ENCODE measurements around the gene TXNL4A. TPM values are rescaled to one million over a fixed set of nuclear protein-coding genes. Genes with fewer than 3 reads are reported as not detected.

Gene TXNL4A
- total RNA-seq, 2 donors from 2014 or later: 11.2 to 13.5 TPM

GRCh38 chr18:79926715-79927606 is 61.4 kb downstream of the TXNL4A start:
- Histone ChIP-seq H3K36me3 (replicated peaks in 1 of 2; ENCODE audit: insufficient read depth in 1 of 2, low read depth in 2 of 2) (no peaks in the 10 kb centered on the region), H3K4me1 (peaks cover 40% of the 10 kb centered on the region), H3K4me3 (no peak overlapping the region), H3K27me3 (no peaks in the 10 kb centered on the region), H3K9me3 (peaks cover 0 to 18% (median 0%) of the 10 kb centered on the region in 3 donors), H3K27ac (peak overlapping the region in 2 of 4 donors; percentile 20 to 30)
- ATAC-seq (no peak), DNase-seq (peak; percentile 35 to 58 (median 46))
- intact Hi-C loops (cut with DNase I): no loop called here
- no peak for TF ChIP-seq POLR2A (IDR thresholded peaks at IDR 0.05)
- no peak for TF ChIP-seq CTCF (IDR thresholded peaks at IDR 0.05)
- 62 to 70% methylated on average over 8 to 21 of the region's 21 CpGs for WGBS, 2 donors

- TF ChIP-seq POLR2A (IDR thresholded peaks at IDR 0.05) (no peak), CTCF (IDR thresholded peaks at IDR 0.05) (no peak)
- DNase-seq (peak in 3 of 4 donors; percentile 0 to 10 (median 4)), ATAC-seq (no peak)
- Histone ChIP-seq H3K27me3 (no peaks in the 10 kb centered on the region), H3K4me1 (peaks cover 40% of the 10 kb centered on the region), H3K4me3 (no peak overlapping the region), H3K9me3 (peaks cover 0 to 18% (median 0%) of the 10 kb centered on the region in 3 donors), H3K36me3 (replicated peaks in 1 of 2; ENCODE audit: insufficient read depth in 1 of 2, low read depth in 2 of 2) (no peaks in the 10 kb centered on the region), H3K27ac (no peak overlapping the region)
- intact Hi-C loops (cut with DNase I): no loop called here
- WGBS, 2 donors: 91 to 94% methylated on average over 10 to 11 of the region's 11 CpGs
Observed at GRCh38 chr18:79926306-79926705, 62.1 kb downstream of the TXNL4A start.

GRCh38 chr18:79924814-79925731 is 63.3 kb downstream of the TXNL4A start:
- peak; percentile 92 for ATAC-seq
- Histone ChIP-seq H3K4me3 (no peak overlapping the region), H3K9me3 (peaks cover 0 to 14% (median 0%) of the 10 kb centered on the region in 3 donors), H3K36me3 (replicated peaks in 1 of 2; ENCODE audit: insufficient read depth in 1 of 2, low read depth in 2 of 2) (no peaks in the 10 kb centered on the region), H3K27me3 (no peaks in the 10 kb centered on the region), H3K4me1 (peaks cover 40% of the 10 kb centered on the region), H3K27ac (peak overlapping the region; percentile 69 to 91 (median 76))
- 22 to 32% methylated on average over 22 to 25 of the region's 25 CpGs for WGBS, 2 donors
- intact Hi-C loops (cut with DNase I): no loop called here
- TF ChIP-seq CTCF (IDR thresholded peaks at IDR 0.05): peak in 4 of 7 experiments; percentile 50 to 56 (median 54)
- peak in 1 of 3 donors; percentile 30 for TF ChIP-seq POLR2A (IDR thresholded peaks at IDR 0.05)
- DNase-seq: peak; percentile 85 to 94 (median 90)

- DNase-seq: peak in 3 of 4 donors; percentile 1 to 14 (median 5)
- Histone ChIP-seq H3K9me3 (peaks cover 0 to 5% (median 0%) of the 10 kb centered on the region in 3 donors), H3K27me3 (no peaks in the 10 kb centered on the region), H3K4me1 (peaks cover 40% of the 10 kb centered on the region), H3K4me3 (no peak overlapping the region), H3K36me3 (replicated peaks in 1 of 2; ENCODE audit: insufficient read depth in 1 of 2, low read depth in 2 of 2) (peaks cover 0 to 1% of the 10 kb centered on the region in 2 donors), H3K27ac (peak overlapping the region in 3 of 4 donors; percentile 59 to 91 (median 72))
- TF ChIP-seq POLR2A (IDR thresholded peaks at IDR 0.05) (no peak), CTCF (IDR thresholded peaks at IDR 0.05) (no peak)
- 90 to 92% methylated on average over 26 of the region's 26 CpGs for WGBS, 2 donors
- ATAC-seq: no peak
- intact Hi-C loops (cut with DNase I): no loop called here
Observed at GRCh38 chr18:79923896-79924585, 64.3 kb downstream of the TXNL4A start.
